Body of pancreas (tissue), 4 donors: ENCODE results near the gene FBXO42. TPM values are rescaled to one million over a fixed set of nuclear protein-coding genes. Genes with fewer than 3 reads are reported as not detected.

Experiments
- ATAC-seq: fragments of 150-250 bp; one replicate; pipeline ENCODE4 v1.9.1; 2016
- DNase-seq, 4 donors: peaks; one replicate each; pipeline ENCODE4 v3.0.0-alpha.2; 2019
- H3K27ac ChIP-seq, 4 donors: fragments of 200-600 bp; sonication (generic); 1 replicate in 3 of 4; 2 replicates in 1 of 4; pipeline versions ENCODE4 v1.5.1 to v1.6.1; 2016 to 2019; ENCODE audit warnings: mild to moderate bottlenecking in 1 of 4, mixed read lengths in 1 of 4, moderate library complexity in 1 of 4
- H3K27me3 ChIP-seq, 2 donors: fragments of 200-600 bp; sonication (generic); one replicate each; pipeline ENCODE4 v1.6.0; 2016; ENCODE audit warnings: mild to moderate bottlenecking in 1 of 2
- H3K36me3 ChIP-seq, 2 donors: fragments of 200-600 bp; sonication (generic); replicated peaks in 1 of 2; 2 replicates each; pipeline ENCODE4 v1.5.1; 2016; ENCODE audit warnings: low read depth in 2 of 2; ENCODE audit not compliant: insufficient read depth in 1 of 2
- H3K4me1 ChIP-seq: fragments of 200-600 bp; sonication (generic); one replicate; pipeline ENCODE4 v1.6.0; 2016
- H3K4me3 ChIP-seq, 2 donors: fragments of 200-600 bp; sonication (generic); 1 replicate in 1 of 2; 2 replicates in 1 of 2; pipeline ENCODE4 v1.5.1; 2016 to 2019
- H3K9me3 ChIP-seq, 3 donors: fragments of 200-600 bp; sonication (generic); 1 replicate in 2 of 3; 2 replicates in 1 of 3; pipeline ENCODE4 v1.5.1; 2016
- CTCF ChIP-seq, 7 experiments: fragments of 450-650 bp in 4 of 7; fragments of 200-600 bp in 3 of 7; sonication (generic) in 3 of 7; IDR thresholded peaks; one replicate each; pipeline ENCODE4 v1.5.1; 2016 to 2019; ENCODE audit warnings: antibody characterized with exemption in 7 of 7
- POLR2A ChIP-seq, 3 donors: fragments of 450-650 bp; IDR thresholded peaks; one replicate each; pipeline ENCODE4 v1.6.1; 2016; ENCODE audit warnings: antibody characterized with exemption in 3 of 3, mild to moderate bottlenecking in 2 of 3
- WGBS, 2 donors: methylation state at CpG; one replicate each; pipeline ENCODE4 v1.1.5; 2017; 5-methylcytosine and 5-hydroxymethylcytosine counted together
- intact Hi-C: fragments of 100-400 bp; cut with DNase I; formaldehyde crosslinking; loops from one replicate; pipeline ENCODE4 v1.15.1; 2023
- total RNA-seq, 2 donors: library from RNA; depleted of rRNA; stranded (reverse); fragments of >200 nt; gene quantifications; one replicate each; pipeline ENCODE4 v1.1.0, GENCODE V29; 2016

The FBXO42 gene
- total RNA-seq, 2 donors from 2014 or later, result 11.9 to 33.6 TPM

- WGBS, 2 donors, result 46 to 55% methylated on average over 3 of the region's 3 CpGs
- Histone ChIP-seq H3K9me3 (no peaks in the 10 kb centered on the region), H3K4me1 (peaks cover 66% of the 10 kb centered on the region), H3K4me3 (no peak overlapping the region), H3K27ac (peak overlapping the region; percentile 73 to 88 (median 76)), H3K27me3 (no peaks in the 10 kb centered on the region), H3K36me3 (no peaks in the 10 kb centered on the region)
- no peak for TF ChIP-seq POLR2A (IDR thresholded peaks at IDR 0.05)
- no peak for TF ChIP-seq CTCF (IDR thresholded peaks at IDR 0.05)
- no peak for DNase-seq
- no peak for ATAC-seq
- intact Hi-C loops, result no loop called here
These were observed 139.3 kb downstream of the FBXO42 start for GRCh38 chr1:16213013-16213412.

GRCh38 chr1:16212251-16212961 is 139.9 kb downstream of the FBXO42 start, which contains the start of gene ARHGEF19:
Gene ARHGEF19 (minus strand): TSS chr1:16212652. CDS start chr1:16209054, 3,598 bp downstream.
- peak; percentile 76 to 89 (median 86) for DNase-seq
- H3K4me3 ChIP-seq, result no peak within 1 kb of the TSS
- H3K4me1 ChIP-seq, result peaks cover 67% of the 10 kb centered on the region
- intact Hi-C loops, result no loop called here
- ATAC-seq, result peak; percentile 37
- no peaks in the 10 kb centered on the region for H3K27me3 ChIP-seq
- no peaks in the 10 kb centered on the region for H3K9me3 ChIP-seq
- H3K27ac ChIP-seq, result peak within 1 kb of the TSS; percentile 73 to 88 (median 76)
- TF ChIP-seq POLR2A (IDR thresholded peaks at IDR 0.05), result peak; percentile 21 to 43 (median 41)
- TF ChIP-seq CTCF (IDR thresholded peaks at IDR 0.05), result peak in 1 of 7 experiments; percentile 9
- no peaks in the 10 kb centered on the region for H3K36me3 ChIP-seq
- 5 to 14% methylated on average over 11 to 14 of the region's 14 CpGs for WGBS, 2 donors

- peak overlapping the region; percentile 73 to 88 (median 76) for H3K27ac ChIP-seq
- ATAC-seq (no peak), DNase-seq (no peak)
- TF ChIP-seq POLR2A (IDR thresholded peaks at IDR 0.05), result no peak
- TF ChIP-seq CTCF (IDR thresholded peaks at IDR 0.05), result no peak
- H3K36me3 ChIP-seq, result no peaks in the 10 kb centered on the region
- no peaks in the 10 kb centered on the region for H3K9me3 ChIP-seq
- intact Hi-C loops, result no loop called here
- H3K4me1 ChIP-seq, result peaks cover 71% of the 10 kb centered on the region
- WGBS, 2 donors, result 53 to 54% methylated on average over 5 to 6 of the region's 6 CpGs
- H3K27me3 ChIP-seq, result no peaks in the 10 kb centered on the region
- H3K4me3 ChIP-seq, result no peak overlapping the region
These were observed 140.5 kb downstream of the FBXO42 start for GRCh38 chr1:16211824-16212223.

- WGBS, 2 donors, result 47 to 67% methylated on average over 4 of the region's 4 CpGs
- Histone ChIP-seq H3K4me3 (no peak overlapping the region), H3K27me3 (no peaks in the 10 kb centered on the region), H3K4me1 (peaks cover 67% of the 10 kb centered on the region), H3K36me3 (no peaks in the 10 kb centered on the region), H3K9me3 (no peaks in the 10 kb centered on the region), H3K27ac (peak overlapping the region in 3 of 4 donors; percentile 6 to 19 (median 13))
- DNase-seq (no peak), ATAC-seq (no peak)
- no peak for TF ChIP-seq CTCF (IDR thresholded peaks at IDR 0.05)
- no peak for TF ChIP-seq POLR2A (IDR thresholded peaks at IDR 0.05)
- intact Hi-C loops, result no loop called here
These were observed 141.7 kb downstream of the FBXO42 start for GRCh38 chr1:16210581-16210980.
